HG03025 (cell line): ENCODE data around the gene ZSCAN25.
"Not testable (repeated sequence)": the region's sequence is repeated elsewhere in the genome, so short reads cannot be mapped to it uniquely, and the experiment has no call there.

Experiments used
- ATAC-seq: cut with Tn5 transposase; IDR thresholded peaks from one replicate; pipeline ENCODE4 v1.9.1; 2021; ENCODE audit warnings: mild to moderate bottlenecking, moderate library complexity; ENCODE audit not compliant: unreplicated experiment, low FRiP score

ZSCAN25 gene

DNA sequence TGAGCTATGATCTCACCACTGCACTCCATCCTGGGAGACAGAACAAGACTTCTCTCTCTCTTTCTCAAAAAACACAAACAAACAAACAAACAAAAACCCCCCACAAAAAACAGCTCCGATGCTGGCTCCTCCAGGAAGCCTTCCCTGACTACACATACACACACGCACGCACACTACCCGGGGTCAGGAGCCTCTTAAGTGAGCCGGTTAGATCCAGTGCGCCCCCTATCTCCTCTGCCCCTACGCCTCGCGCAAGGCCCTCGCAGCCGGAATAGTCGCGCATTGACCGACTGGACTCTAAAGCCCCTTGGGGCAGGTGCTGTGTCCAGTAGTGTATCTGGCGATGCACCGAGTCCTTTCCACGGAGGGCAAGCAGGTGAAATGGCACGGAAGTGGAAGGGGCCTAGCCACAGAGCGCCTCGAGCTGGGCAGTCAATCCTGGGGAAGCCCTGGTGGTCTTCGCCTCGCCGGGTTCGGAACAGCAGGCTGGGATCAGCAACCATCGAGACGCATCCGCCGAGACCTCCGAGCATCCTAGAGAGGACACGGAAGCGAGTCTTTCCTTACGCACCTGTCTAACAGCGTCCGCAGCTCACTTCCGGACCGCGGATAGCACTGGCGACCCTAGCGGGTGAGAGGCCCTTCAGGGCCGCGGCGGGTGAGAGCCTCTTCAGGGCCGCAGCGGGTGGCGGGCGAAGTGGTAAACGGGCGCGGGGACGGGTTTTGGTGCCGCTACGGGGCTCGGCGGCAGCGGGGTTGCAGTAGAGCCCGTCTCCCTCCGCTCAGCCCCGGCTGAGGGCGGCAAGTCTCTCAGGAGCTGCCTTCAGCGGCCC is at the start of gene ZSCAN25:
Gene ZSCAN25 (plus strand): TSS at position 588 of the 833 bp plus-strand sequence. CDS start 2,661 bp downstream, outside the sequence.
- ATAC-seq: peak; percentile 85

DNA sequence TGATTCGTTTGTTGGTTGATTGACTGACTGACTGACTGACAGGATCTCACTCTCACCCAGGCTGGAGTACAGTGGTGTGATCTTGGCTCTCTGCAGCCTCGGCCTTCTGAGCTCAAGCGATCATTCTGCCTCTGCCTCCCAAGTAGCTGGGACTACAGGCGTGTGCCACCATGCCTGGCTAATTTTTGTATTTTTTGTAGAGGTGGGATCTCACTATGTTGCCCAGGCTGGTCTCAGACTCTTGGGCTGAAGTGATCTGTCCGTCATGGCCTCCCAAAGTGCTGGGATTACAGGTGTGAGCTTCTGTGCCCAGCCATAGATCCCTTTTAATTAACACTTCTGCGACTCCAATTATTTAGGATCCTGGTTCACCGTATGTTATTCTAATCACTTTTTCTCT is 48.0 kb upstream of the ZSCAN25 start:
- ATAC-seq: not testable (repeated sequence)

DNA sequence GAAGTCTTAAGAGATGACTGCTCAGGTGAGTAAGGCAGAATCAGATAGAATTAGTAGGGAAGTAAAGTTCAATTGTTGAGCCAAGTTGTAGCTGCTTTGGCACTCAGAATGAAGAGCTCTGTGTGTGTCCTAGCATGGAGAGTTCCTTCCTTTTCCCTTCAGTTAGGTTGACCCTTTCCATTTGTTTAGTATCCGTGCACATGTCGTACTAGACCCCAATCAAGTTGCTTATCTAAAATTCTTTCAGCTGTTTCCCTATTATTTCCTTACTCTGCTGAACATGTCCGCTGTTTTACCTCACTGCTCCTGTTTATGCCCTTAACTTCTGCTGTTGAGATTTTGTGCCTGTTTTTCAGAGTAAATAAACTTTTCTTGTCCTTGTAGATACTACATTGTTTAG is 45.0 kb upstream of the ZSCAN25 start:
- ATAC-seq: no peak

DNA sequence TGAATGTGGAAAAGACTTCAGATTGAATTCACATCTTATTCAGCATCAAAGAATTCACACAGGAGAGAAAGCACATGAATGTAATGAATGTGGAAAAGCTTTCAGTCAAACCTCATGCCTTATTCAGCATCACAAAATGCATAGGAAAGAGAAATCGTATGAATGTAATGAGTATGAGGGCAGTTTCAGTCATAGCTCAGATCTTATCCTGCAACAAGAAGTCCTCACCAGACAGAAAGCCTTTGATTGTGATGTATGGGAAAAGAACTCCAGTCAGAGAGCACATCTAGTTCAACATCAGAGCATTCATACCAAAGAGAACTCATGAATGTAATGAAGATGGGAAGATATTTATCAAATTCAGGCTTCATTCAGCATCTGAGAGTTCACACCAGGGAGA is 43.5 kb upstream of the ZSCAN25 start:
- ATAC-seq: no peak

DNA sequence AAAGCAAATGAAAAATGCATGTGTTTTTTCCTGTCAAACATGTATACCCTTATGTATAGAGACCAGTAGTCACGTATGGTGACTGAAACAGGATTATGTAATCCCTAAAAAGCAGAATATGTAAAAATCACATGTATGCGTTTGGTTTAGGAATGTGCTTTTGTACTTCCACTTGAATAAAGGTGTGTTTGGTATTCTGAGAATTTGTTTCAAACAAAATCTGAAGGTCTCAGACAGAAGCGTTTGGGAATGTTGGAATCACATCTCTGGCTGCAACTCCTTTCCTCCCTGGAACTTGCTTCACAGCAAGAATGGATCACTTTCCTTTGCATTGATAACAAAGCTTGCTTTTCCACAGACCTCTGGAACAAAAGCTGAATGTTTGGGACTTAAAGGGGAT is 40.5 kb upstream of the ZSCAN25 start:
- no peak for ATAC-seq

DNA sequence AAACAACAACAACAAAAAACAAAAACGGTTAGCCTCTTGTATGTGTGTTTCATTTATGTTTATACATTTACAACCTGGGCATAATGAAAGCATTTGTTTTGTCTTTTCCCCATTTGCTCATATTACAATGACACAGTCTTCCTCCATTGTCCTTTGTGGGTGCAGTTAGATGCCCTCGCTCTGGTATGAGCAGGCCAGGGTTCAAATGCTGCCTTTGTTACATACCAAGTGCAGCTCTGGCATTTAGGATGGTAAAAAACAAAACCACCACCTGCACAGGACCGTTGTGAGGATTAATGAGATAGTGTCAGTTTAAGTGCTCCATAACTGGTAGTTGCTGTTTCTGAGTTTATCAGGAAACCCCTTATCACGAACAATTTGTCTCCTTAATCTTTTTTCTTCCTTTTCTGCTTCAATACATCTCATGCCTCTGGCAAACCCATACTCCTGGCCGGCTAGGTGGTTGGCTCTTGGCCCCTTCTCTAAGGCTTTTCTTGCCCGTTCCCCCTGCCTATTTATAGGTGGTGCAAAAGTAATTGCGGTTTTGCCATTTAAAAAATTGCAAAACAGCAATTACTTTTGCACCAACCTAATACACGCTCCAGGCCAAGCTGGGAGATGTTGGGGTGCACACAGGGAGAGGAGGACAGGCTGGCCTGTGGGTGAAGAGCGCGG is 37.3 kb upstream of the ZSCAN25 start:
- ATAC-seq: no peak

DNA sequence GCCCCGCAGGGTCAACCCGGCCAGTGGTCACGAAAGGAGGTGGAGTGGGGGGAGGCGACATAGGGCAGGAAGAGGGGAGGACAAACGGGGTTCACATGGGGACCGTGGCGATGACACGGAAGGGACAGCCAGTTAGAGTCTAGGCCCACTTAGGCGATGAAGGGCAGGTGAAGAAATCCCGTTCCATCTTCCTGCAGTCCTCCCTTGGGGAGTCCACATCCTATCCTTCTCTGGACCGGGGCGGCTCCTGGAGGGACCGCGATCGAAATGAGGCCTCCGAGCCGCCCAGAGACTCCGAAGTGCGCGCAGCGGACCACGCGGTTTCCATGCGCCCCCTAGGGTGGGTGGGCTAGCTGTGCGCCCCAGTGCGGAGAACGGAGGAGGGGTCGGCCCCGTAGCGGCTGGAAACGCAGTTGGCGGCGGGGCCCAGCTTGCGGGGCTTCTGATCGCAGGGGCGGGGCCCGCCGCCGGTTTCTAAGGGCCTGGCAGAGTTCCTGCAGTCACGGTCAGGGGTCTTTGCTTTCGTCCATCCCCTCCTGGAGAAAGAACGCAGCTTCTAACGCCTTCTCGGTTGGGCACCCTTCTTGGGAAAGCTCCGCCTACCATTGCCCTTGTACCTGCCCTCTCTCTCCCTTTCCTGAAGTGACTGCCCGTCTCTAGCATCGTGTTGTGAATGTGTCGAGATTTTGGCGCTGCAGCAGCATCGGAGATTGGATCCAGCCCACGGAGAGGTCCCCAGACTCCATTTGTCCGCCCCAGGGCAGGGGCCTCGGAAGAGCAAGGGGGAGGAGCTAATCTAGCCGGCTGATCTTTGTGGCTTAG is 36.6 kb upstream of the ZSCAN25 start:
- ATAC-seq: no peak

DNA sequence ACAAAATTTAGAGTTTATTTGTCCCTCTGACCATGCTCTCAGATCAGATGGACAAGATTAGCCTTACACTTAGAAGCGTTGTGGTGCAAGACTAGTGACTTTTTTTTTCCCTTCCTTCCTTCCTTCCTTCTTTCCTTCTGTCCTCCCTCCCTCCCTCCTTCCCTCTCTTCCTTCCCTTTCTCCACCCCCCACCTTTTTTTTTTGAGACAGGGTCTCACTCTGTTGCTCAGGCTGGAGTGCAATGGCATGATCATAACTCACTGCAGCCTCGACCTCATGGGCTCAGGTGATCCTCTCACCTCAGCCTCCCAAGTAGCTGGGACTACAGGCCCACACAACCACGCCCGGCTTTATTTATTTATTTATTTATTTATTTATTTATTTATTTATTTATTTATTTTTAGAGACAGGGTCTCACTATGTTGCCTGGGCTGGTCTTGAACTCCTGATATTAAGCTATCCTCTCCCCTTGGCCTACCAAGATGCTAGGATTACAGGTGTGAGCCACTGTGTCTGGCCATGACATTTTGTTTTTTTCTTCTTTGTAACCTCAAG is 35.9 kb upstream of the ZSCAN25 start:
- not testable (repeated sequence) for ATAC-seq

DNA sequence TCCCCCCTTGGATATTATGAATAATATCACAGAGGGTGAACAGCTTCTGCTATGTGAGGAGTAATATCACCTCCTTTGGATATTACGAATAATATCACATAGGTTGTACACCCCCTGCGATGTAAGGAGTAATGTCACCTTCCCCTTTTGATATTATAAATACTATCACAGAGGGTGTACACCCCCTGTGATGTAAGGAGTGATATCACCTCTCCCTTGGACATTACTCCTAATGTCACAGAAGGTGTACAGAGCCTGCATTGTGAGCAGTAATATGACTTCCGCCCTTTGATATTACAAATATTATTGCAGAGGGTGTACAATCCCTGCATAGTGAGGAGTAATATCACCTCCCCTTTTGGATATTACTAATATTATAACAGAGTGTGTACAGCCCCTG is 27.9 kb upstream of the ZSCAN25 start:
- no peak for ATAC-seq

DNA sequence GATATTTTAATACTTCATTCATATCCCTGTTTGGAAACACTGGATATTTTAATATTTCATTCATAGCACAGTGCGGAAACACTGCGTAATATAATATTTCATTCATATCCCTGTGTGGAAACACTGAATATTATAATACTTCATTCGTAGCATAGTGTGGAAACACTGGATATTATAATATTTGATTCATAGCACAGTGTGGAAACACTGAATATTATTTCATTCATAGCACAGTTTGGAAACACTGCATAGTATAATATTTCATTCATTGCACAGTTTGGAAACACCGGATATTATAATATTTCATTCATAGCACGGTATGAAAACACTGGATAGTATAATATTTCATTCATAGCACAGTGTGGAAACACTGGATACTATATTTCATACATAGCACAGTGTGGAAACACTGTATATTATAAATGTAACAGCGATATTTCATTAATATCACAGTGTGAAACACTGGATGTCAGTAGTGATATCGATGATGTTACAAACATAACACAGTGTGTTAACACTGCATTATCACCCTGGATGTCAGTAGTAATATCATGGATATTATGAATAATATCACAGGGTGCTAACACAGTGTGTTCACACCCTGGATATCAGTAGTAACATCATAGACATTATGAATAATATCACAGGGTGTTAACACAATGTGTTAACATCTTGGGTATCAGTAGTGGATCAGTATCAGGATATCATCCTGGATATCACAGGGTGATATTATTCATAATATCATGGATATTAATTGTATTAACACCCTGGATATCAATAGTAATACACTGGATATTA is 21.6 kb upstream of the ZSCAN25 start:
- ATAC-seq: no peak

DNA sequence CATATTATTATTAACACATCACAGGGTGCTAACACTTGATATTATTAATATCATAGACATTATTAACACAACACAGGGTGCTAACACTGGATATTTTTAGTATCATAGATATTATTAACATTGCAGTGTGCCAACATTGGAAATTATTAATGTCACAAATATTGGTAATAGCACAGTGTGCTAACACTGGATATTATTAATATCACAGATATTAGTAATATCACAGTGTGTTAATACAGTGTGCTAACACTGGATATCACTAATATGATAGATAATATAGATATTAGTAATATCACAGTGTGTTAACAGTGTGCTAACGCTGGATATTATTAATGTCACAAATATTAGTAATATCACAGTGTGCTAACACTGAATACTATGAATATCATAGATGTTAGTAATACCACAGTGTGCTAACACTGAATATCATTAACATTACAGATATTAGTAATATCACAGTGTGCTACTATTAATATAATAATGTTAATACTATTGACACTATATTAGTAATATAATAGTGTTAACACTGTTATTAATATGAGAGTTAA is 20.3 kb upstream of the ZSCAN25 start:
- ATAC-seq: no peak

DNA sequence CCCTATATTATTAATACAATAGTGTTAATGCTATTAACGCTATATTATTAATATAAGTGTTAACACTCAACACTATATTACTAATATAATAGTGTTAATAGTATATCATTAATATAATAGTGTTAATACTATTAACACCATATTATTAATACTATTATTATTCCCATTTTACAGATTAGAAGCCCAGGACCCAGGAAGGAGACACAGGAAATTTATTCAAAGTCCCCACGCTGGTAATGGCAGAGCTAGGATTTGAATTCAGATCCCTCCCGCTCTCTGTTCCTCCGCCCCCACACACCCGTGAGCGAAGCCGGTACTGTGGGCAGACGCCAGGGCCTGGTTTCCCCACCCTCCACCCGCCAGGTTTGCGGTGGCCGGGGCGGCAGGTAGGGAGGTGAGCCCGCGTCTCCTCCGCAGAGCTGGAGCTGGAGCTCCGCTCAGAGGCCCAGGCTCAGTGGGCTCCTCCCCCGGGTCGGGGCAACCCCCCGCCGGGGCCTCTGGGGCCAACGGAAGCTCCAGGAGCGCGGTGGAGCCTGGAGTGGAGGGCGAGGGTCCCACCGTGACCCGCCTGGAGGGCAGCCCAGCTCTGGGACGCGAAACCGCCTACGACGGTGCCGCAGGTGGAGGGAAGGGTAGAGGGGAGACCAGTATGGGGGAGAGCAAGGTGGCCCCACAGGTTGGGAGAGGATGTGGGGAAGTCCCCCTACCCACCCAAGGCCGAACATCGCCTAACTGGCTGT is 18.8 kb upstream of the ZSCAN25 start, which contains the start of gene TMEM225B:
Gene TMEM225B (plus strand): TSS at position 506 of the 740 bp plus-strand sequence. CDS start 6,122 bp downstream, outside the sequence.
- ATAC-seq: no peak

DNA sequence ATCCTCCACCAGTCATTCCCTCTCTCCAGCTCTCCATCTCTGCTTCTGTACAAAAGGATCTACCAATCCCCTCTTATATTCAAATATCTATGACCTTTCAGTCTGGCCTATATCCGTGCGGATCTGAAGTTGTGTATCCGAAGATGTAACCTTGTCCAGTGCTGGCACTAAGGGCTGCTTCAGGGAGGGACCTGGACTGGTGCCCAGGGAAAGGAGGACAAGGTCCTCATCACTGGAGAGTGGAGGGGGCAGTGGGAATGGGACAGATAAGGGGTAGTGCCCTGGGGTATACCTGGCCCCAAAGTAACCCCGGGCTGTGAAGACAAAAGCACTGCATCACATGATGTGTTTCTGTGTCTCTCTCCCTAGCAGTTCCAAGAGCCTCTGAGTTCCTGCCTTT is 16.9 kb upstream of the ZSCAN25 start:
- ATAC-seq: no peak

DNA sequence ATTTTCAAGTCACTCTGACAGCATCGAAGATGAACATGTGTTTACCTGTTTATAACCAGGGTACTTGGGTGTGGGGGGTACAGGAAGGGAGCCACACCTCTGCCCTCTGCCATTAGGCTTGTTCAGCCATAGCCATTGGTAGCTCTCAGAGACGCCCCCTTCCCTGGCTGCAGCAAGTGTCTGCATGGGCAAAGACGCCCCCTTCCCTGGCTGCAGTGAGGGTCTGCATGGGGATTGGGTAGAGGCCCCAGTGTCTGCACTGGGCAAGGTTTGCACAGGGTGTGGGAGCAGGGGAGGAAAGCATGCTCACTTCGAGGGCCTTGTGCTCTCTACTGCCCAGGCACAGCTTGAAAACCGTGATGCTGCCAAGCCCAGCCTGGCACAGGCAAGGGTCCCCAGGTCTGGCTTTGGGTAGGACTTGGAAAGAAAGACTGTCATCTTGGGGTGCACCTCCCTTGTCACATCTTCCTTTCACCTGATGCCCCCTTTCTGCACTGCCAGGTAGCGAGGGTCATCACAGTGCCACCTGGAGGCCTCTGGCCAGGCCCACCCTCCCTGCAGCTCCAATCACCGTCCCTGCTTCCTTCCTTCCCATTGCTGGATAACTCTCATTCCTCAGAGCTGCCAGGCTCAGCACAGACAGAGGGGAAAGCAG is 15.0 kb upstream of the ZSCAN25 start:
- ATAC-seq: no peak

DNA sequence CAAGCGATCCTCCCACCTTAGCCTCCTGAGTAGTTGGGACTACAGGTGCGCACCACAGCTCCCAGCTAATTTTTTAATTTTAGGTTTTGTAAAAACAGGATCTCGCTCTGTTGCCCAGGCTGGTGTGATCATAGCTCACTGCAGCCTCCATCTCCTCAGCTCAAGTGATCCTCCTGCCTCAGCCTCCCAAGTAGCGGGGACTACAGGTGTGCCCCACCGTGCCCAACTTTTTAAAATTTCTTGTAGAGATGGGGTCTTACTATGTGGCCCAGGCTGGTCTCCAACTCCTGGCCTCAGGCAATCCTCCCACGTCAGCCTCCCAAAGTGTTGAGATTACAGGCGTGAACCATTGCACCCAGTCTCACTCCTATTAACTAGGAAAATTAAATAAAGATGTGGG is 11.2 kb upstream of the ZSCAN25 start:
- ATAC-seq: no peak

DNA sequence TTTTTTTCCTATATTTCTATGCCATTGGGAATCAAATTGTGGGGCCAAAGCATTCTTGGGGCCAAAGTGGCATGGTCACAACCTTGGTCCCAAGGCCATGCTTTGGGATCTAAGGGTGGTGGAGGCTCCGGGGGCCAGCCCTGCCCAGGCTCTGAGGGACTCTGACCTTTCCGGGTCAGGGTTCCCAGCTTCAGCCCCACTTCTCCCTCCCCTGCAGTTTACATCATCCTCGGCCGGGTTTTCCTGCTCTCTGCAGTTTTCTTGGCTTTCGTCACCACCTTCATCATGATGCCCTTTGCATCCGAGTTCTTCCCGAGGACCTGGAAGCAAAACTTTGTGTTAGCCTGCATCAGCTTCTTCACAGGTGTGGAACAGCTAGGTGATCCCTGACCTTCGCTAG is 10.2 kb upstream of the ZSCAN25 start:
- ATAC-seq: no peak

DNA sequence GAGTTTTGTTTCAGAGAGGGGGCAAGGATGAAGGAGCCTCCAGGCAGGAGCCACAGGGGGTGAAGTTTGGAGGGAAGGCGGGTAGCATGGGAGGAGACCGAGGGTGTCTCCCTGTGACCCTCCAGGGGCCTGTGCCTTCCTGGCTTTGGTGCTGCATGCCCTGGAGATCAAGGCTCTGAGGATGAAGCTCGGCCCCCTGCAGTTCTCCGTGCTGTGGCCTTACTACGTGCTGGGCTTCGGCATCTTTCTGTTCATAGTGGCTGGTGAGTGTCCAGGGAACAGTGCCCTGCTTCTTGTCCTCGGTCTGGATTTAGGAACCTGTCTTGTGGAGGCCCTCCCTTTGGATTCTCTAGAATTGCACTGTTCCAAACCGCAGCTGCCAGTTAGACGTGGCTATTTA is 9.2 kb upstream of the ZSCAN25 start:
- ATAC-seq: no peak

DNA sequence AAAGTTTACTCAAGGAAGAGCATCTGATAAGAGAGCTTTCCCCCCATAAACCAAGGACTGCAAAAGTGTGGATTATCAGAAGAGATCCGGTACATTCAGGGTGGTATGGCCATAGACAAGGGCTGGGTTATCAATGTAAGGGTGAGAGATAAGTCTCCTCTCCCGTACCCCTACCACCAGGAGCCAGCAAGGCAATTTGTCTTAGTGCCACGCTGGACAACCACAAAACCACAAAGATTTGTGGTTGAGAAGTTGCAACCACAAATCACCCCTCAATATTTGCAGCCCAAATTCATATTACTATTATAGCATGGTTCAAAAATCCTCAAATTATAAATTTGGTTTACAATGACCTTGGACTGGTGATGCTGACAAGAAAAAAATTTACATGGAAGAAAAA is 2.3 kb upstream of the ZSCAN25 start:
- no peak for ATAC-seq
